H9 (cell line): ENCODE results near the gene SUPT7L. TPM values are rescaled to one million over a fixed set of nuclear protein-coding genes. Genes with fewer than 3 reads are reported as not detected.

ENCODE experiments used
- DNase-seq: peaks from one replicate; pipeline ENCODE4 v3.0.0-alpha.2; 2017
- H2AFZ ChIP-seq: one replicate; pipeline ENCODE4 v1.6.1; 2013; ENCODE audit warnings: mild to moderate bottlenecking, low read length, control low read depth, moderate library complexity
- H2AK5ac ChIP-seq: 2 replicates; pipeline ENCODE4 v1.6.1; 2013; ENCODE audit warnings: low read length, control low read depth, mixed read lengths; ENCODE audit not compliant: insufficient read length
- H2BK120ac ChIP-seq: one replicate; pipeline ENCODE4 v1.6.1; 2013; ENCODE audit warnings: low read depth, mild to moderate bottlenecking, low read length, control low read depth, inconsistent platforms; ENCODE audit not compliant: poor library complexity, severe bottlenecking
- H2BK12ac ChIP-seq: 2 replicates; pipeline ENCODE4 v1.6.1; 2013; ENCODE audit warnings: low read length, control low read depth, mixed read lengths, low read depth; ENCODE audit not compliant: insufficient read length
- H2BK15ac ChIP-seq: 2 replicates; pipeline ENCODE4 v1.6.1; 2013; ENCODE audit warnings: low read depth, low read length, control low read depth
- H2BK20ac ChIP-seq: one replicate; pipeline ENCODE4 v1.6.1; 2013; ENCODE audit warnings: low read depth, mild to moderate bottlenecking, low read length, control low read depth, inconsistent platforms; ENCODE audit not compliant: poor library complexity, severe bottlenecking
- H2BK5ac ChIP-seq: 2 replicates; pipeline ENCODE4 v1.6.1; 2013; ENCODE audit warnings: low read length, control low read depth, mixed read lengths; ENCODE audit not compliant: insufficient read length
- H3K14ac ChIP-seq: 2 replicates; pipeline ENCODE4 v1.6.1; 2013; ENCODE audit warnings: low read length, control low read depth; ENCODE audit not compliant: insufficient read depth
- H3K18ac ChIP-seq: 2 replicates; pipeline ENCODE4 v1.6.1; 2013; ENCODE audit warnings: low read depth, mild to moderate bottlenecking, mixed read lengths, low read length, control low read depth; ENCODE audit not compliant: insufficient read length
- H3K23ac ChIP-seq: 2 replicates; pipeline ENCODE4 v1.6.1; 2013; ENCODE audit warnings: low read length, control low read depth, mixed read lengths, low read depth; ENCODE audit not compliant: insufficient read length
- H3K23me2 ChIP-seq: 2 replicates; pipeline ENCODE4 v1.6.1; 2013; ENCODE audit warnings: low read depth, mild to moderate bottlenecking, mixed read lengths, low read length, control low read depth; ENCODE audit not compliant: insufficient read length, poor library complexity, severe bottlenecking
- H3K27ac ChIP-seq: 2 replicates; pipeline ENCODE4 v1.5.1; 2013; ENCODE audit warnings: low read length, control low read depth, mixed read lengths, low read depth; ENCODE audit not compliant: insufficient read length
- H3K27me3 ChIP-seq: 2 replicates; pipeline ENCODE4 v1.6.1; 2013; ENCODE audit warnings: low read length, control low read depth, inconsistent platforms; ENCODE audit not compliant: insufficient read depth
- H3K4ac ChIP-seq: 2 replicates; pipeline ENCODE4 v1.6.1; 2013; ENCODE audit warnings: low read depth, mild to moderate bottlenecking, control low read depth, inconsistent platforms, low read length, moderate library complexity
- H3K4me1 ChIP-seq: 2 replicates; pipeline ENCODE4 v1.6.1; 2013; ENCODE audit warnings: low read length, control low read depth, inconsistent platforms; ENCODE audit not compliant: insufficient read depth
- H3K4me2 ChIP-seq: 2 replicates; pipeline ENCODE4 v1.6.1; 2013; ENCODE audit warnings: low read length, control low read depth, mixed read lengths; ENCODE audit not compliant: insufficient read length, insufficient read depth
- H3K56ac ChIP-seq: 2 replicates; pipeline ENCODE4 v1.6.1; 2013; ENCODE audit warnings: low read depth, mild to moderate bottlenecking, mixed read lengths, low read length, control low read depth; ENCODE audit not compliant: insufficient read length
- H3K79me1 ChIP-seq: 2 replicates; pipeline ENCODE4 v1.6.1; 2013; ENCODE audit warnings: low read depth, mild to moderate bottlenecking, moderate library complexity, low read length, control low read depth, inconsistent platforms; ENCODE audit not compliant: insufficient read depth, poor library complexity, severe bottlenecking
- H3K79me2 ChIP-seq: 2 replicates; pipeline ENCODE4 v1.6.1; 2013; ENCODE audit warnings: low read length, control low read depth, inconsistent platforms; ENCODE audit not compliant: insufficient read depth
- H3K9ac ChIP-seq: 2 replicates; pipeline ENCODE4 v1.6.1; 2013; ENCODE audit warnings: low read length, control low read depth, mixed read lengths; ENCODE audit not compliant: insufficient read length; ENCODE audit errors: extremely low read depth
- H3K9me3 ChIP-seq: one replicate; pipeline ENCODE4 v1.6.1; 2013; ENCODE audit warnings: low read depth, low read length, inconsistent platforms; ENCODE audit not compliant: control insufficient read depth
- H3T11ph ChIP-seq: one replicate; pipeline ENCODE4 v1.6.1; 2013; ENCODE audit warnings: mild to moderate bottlenecking, low read length, control low read depth, inconsistent platforms
- H4K20me1 ChIP-seq: one replicate; pipeline ENCODE4 v1.6.1; 2013; ENCODE audit not compliant: control insufficient read depth, insufficient read length, insufficient read depth
- H4K5ac ChIP-seq: 2 replicates; pipeline ENCODE4 v1.6.1; 2013; ENCODE audit warnings: low read depth, mild to moderate bottlenecking, mixed read lengths, low read length, control low read depth; ENCODE audit not compliant: insufficient read length
- H4K8ac ChIP-seq: replicated peaks from 2 replicates; pipeline ENCODE4 v1.6.1; 2013; ENCODE audit warnings: low read length, control low read depth, mixed read lengths, low read depth; ENCODE audit not compliant: insufficient read length
- H4K91ac ChIP-seq: 2 replicates; pipeline ENCODE4 v1.6.1; 2013; ENCODE audit warnings: low read depth, mild to moderate bottlenecking, moderate library complexity, mixed read lengths, low read length, control low read depth; ENCODE audit not compliant: insufficient read length
- H3K27ac Mint-ChIP-seq, 3 experiments: 2 replicates in 2 of 3; 3 replicates in 1 of 3; pipeline ENCODE4 v1.8.0; 2020 to 2021; ENCODE audit warnings: mixed read lengths in 3 of 3, mild to moderate bottlenecking in 1 of 3, moderate library complexity in 1 of 3
- H3K27me3 Mint-ChIP-seq: 2 replicates; pipeline ENCODE4 v1.8.0; 2021; ENCODE audit warnings: low read depth, mild to moderate bottlenecking, moderate library complexity, mixed read lengths
- H3K36me3 Mint-ChIP-seq, 3 experiments: 2 replicates in 2 of 3; 3 replicates in 1 of 3; pipeline ENCODE4 v1.8.0; 2020 to 2021; ENCODE audit warnings: low read depth in 3 of 3, mixed read lengths in 3 of 3; ENCODE audit not compliant: insufficient read depth in 1 of 3
- H3K4me1 Mint-ChIP-seq, 2 experiments: 2 replicates each; pipeline ENCODE4 v1.8.0; 2020; ENCODE audit warnings: mixed read lengths in 2 of 2
- H3K4me3 Mint-ChIP-seq, 2 experiments: 2 replicates in 1 of 2; 3 replicates in 1 of 2; pipeline ENCODE4 v1.8.0; 2020 to 2021; ENCODE audit warnings: mild to moderate bottlenecking in 2 of 2, mixed read lengths in 2 of 2, moderate library complexity in 1 of 2
- H3K9me3 Mint-ChIP-seq, 2 experiments: 2 replicates in 1 of 2; 3 replicates in 1 of 2; pipeline ENCODE4 v1.8.0; 2020; ENCODE audit warnings: mild to moderate bottlenecking in 2 of 2, mixed read lengths in 2 of 2, moderate library complexity in 1 of 2
- WGBS: extraction: QIAGEN DNeasy Blood & Tissue Kit; methylation state at CpG from one replicate; pipeline ENCODE4 v1.1.7; 2013; ENCODE audit warnings: missing lambda C conversion rate, low lambda C conversion rate, mixed read lengths; ENCODE audit not compliant: insufficient read length; ENCODE audit errors: extremely low coverage; 5-methylcytosine and 5-hydroxymethylcytosine counted together
- total RNA-seq: library from RNA; stranded (reverse); gene quantifications from 2 replicates; pipeline ENCODE4 v1.2.1, GENCODE V29; 2021
- TF ChIP-seq, protein P1 (sequence below): fragments of 200-600 bp; sonication (generic); conservative IDR thresholded peaks from 3 replicates; pipeline ENCODE4 v1.8.0; 2021; ENCODE audit warnings: antibody characterized with exemption, mild to moderate bottlenecking

Gene SUPT7L
- total RNA-seq, 1 experiment from 2014 or later: 30.4 TPM

DNA sequence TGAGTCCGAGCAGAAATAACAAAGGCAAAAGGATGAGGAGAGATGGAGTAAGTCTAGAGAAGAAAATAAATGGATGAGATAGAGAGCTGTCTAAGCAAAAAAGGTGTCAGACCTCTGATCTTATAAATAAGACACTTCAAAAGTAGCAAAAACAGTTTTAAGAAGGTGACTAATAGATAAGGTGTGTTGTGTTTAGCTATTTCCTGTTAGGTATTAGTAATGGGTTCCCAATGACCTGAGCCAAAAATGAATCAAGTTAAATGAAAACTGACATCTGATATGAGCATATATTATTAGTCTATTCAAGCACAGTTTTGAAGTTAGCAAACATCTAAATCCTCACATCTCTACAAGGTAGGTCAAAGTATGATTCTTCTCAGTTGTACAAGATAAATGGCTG is 10.6 kb downstream of the SUPT7L start:
- no peaks in the 10 kb centered on the region for H3K79me1 ChIP-seq
- Mint-ChIP-seq H3K4me1 (peaks cover 10 to 14% of the 10 kb centered on the region in 2 experiments), H3K27me3 (no peaks in the 10 kb centered on the region), H3K9me3 (no peaks in the 10 kb centered on the region), H3K36me3 (peaks cover 18 to 85% (median 73%) of the 10 kb centered on the region in 3 experiments; a peak in 6 of 7 replicates), H3K4me3 (no peak overlapping the region), H3K27ac (no peak overlapping the region)
- H2BK15ac ChIP-seq: no peak overlapping the region
- no peaks in the 10 kb centered on the region for H3K4me1 ChIP-seq
- H3K79me2 ChIP-seq: no peaks in the 10 kb centered on the region
- H3T11ph ChIP-seq: no peak overlapping the region
- H4K8ac ChIP-seq: no peak overlapping the region
- H3K23ac ChIP-seq: no peak overlapping the region
- no peak overlapping the region for H3K4ac ChIP-seq
- H4K91ac ChIP-seq: no peak overlapping the region
- WGBS: no CpG with 5 or more reads among the region's 1 CpG
- H2BK5ac ChIP-seq: no peak overlapping the region
- H4K5ac ChIP-seq: no peak overlapping the region
- H2AFZ ChIP-seq: no peak overlapping the region
- H3K9ac ChIP-seq: no peak overlapping the region
- H3K27ac ChIP-seq: no peak overlapping the region
- no peak for DNase-seq
- no peak overlapping the region for H2BK12ac ChIP-seq
- H2AK5ac ChIP-seq: no peak overlapping the region
- H3K23me2 ChIP-seq: no peaks in the 10 kb centered on the region
- H3K14ac ChIP-seq: no peak overlapping the region
- no peak overlapping the region for H2BK120ac ChIP-seq
- H3K18ac ChIP-seq: no peak overlapping the region
- no peaks in the 10 kb centered on the region for H4K20me1 ChIP-seq
- no peaks in the 10 kb centered on the region for H3K9me3 ChIP-seq
- no peaks in the 10 kb centered on the region for H3K27me3 ChIP-seq
- H3K56ac ChIP-seq: no peak overlapping the region
- TF ChIP-seq, protein P1, sequence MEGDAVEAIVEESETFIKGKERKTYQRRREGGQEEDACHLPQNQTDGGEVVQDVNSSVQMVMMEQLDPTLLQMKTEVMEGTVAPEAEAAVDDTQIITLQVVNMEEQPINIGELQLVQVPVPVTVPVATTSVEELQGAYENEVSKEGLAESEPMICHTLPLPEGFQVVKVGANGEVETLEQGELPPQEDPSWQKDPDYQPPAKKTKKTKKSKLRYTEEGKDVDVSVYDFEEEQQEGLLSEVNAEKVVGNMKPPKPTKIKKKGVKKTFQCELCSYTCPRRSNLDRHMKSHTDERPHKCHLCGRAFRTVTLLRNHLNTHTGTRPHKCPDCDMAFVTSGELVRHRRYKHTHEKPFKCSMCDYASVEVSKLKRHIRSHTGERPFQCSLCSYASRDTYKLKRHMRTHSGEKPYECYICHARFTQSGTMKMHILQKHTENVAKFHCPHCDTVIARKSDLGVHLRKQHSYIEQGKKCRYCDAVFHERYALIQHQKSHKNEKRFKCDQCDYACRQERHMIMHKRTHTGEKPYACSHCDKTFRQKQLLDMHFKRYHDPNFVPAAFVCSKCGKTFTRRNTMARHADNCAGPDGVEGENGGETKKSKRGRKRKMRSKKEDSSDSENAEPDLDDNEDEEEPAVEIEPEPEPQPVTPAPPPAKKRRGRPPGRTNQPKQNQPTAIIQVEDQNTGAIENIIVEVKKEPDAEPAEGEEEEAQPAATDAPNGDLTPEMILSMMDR: no peak
- H2BK20ac ChIP-seq: no peak overlapping the region
- no peak overlapping the region for H3K4me2 ChIP-seq
